Neural cell (in vitro differentiated cells): ENCODE results near the gene SOX13.

Experiments used
- CTCF ChIP-seq: fragments of 450-650 bp; IDR thresholded peaks from 2 replicates; pipeline ENCODE4 v1.5.1; 2014; ENCODE audit warnings: antibody characterized with exemption, mild to moderate bottlenecking, moderate library complexity; ENCODE audit not compliant: poor library complexity, severe bottlenecking
- EZH2 ChIP-seq: fragments of 200-600, 300-800 bp; shearing (Covaris generic), sonication (generic); IDR thresholded peaks from 2 replicates; pipeline ENCODE4 v1.6.1; 2014; ENCODE audit warnings: antibody characterized with exemption, low read length, borderline replicate concordance, mild to moderate bottlenecking; ENCODE audit not compliant: insufficient read depth, poor library complexity, severe bottlenecking
- RAD21 ChIP-seq: fragments of 450-650 bp; conservative IDR thresholded peaks from 2 replicates; pipeline ENCODE4 v1.6.1; 2014; ENCODE audit warnings: antibody characterized with exemption, mild to moderate bottlenecking, moderate library complexity

GRCh38 chr1:204155881-204156280 lies 83.0 kb downstream of the SOX13 start:
- TF ChIP-seq EZH2 (no peak), CTCF (no peak), RAD21 (no peak)
